ENCODE data around the gene SLC22A31. TPM values are rescaled to one million over a fixed set of nuclear protein-coding genes. Genes with fewer than 3 reads are reported as not detected.

SLC22A31 gene
- total RNA-seq, 1 donor from 2014 or later: 6.1 TPM

GRCh38 chr16:89150090-89150835 lies 50.1 kb downstream of the SLC22A31 start:
- Histone ChIP-seq H3K4me3 (ENCODE audit: low read depth, low read length) (no peak overlapping the region), H3K27me3 (ENCODE audit: control insufficient read depth, insufficient read depth, low read length) (no peaks in the 10 kb centered on the region), H3K36me3 (ENCODE audit: control insufficient read depth, insufficient read depth, low read length) (peaks cover 2% of the 10 kb centered on the region)
- no peak for TF ChIP-seq CTCF (IDR thresholded peaks at IDR 0.05; ENCODE audit: insufficient read depth, low read length, poor library complexity, severe bottlenecking)
- DNase-seq (ENCODE audit: low read depth): no peak

- TF ChIP-seq CTCF (IDR thresholded peaks at IDR 0.05; ENCODE audit: insufficient read depth, low read length, poor library complexity, severe bottlenecking): no peak
- Histone ChIP-seq H3K4me3 (ENCODE audit: low read depth, low read length) (no peak overlapping the region), H3K27me3 (ENCODE audit: control insufficient read depth, insufficient read depth, low read length) (no peaks in the 10 kb centered on the region), H3K36me3 (ENCODE audit: control insufficient read depth, insufficient read depth, low read length) (peaks cover 2% of the 10 kb centered on the region)
- DNase-seq (ENCODE audit: low read depth): no peak
Measured at GRCh38 chr16:89149386-89149785, 51.0 kb downstream of the SLC22A31 start.

- H3K4me3 ChIP-seq (ENCODE audit: low read depth, low read length): no peak overlapping the region
- DNase-seq (ENCODE audit: low read depth): no peak
- H3K27me3 ChIP-seq (ENCODE audit: control insufficient read depth, insufficient read depth, low read length): no peaks in the 10 kb centered on the region
- TF ChIP-seq CTCF (IDR thresholded peaks at IDR 0.05; ENCODE audit: insufficient read depth, low read length, poor library complexity, severe bottlenecking): no peak
- peaks cover 2% of the 10 kb centered on the region for H3K36me3 ChIP-seq (ENCODE audit: control insufficient read depth, insufficient read depth, low read length)
Measured at GRCh38 chr16:89147085-89147817, 53.1 kb downstream of the SLC22A31 start.

GRCh38 chr16:89146211-89147005 lies 53.9 kb downstream of the SLC22A31 start:
- Histone ChIP-seq H3K4me3 (ENCODE audit: low read depth, low read length) (no peak overlapping the region), H3K36me3 (ENCODE audit: control insufficient read depth, insufficient read depth, low read length) (peaks cover 2% of the 10 kb centered on the region), H3K27me3 (ENCODE audit: control insufficient read depth, insufficient read depth, low read length) (no peaks in the 10 kb centered on the region)
- no peak for TF ChIP-seq CTCF (IDR thresholded peaks at IDR 0.05; ENCODE audit: insufficient read depth, low read length, poor library complexity, severe bottlenecking)
- DNase-seq (ENCODE audit: low read depth): no peak

Other genes with a start within 250 kb of the SLC22A31 start
- gene CBFA2T3, start 223.3 kb downstream of the SLC22A31 start, total RNA-seq: 0.14 and 0.63 TPM in 2 replicates
- gene ACSF3, start 106.7 kb downstream of the SLC22A31 start, total RNA-seq: 36.9 and 41.3 TPM in 2 replicates
- 0.50 TPM in 1 of 2 replicates, not detected in the other for gene CDH15, start 28.8 kb downstream of the SLC22A31 start, total RNA-seq
- gene ZNF778, start 17.2 kb upstream of the SLC22A31 start, total RNA-seq: 7.3 and 17.7 TPM in 2 replicates